T-cell (primary cell): Measurements from ENCODE around the gene APOO. TPM values are rescaled to one million over a fixed set of nuclear protein-coding genes. Genes with fewer than 3 reads are reported as not detected.

ENCODE experiments used
- ATAC-seq, 4 experiments: fragments of 200-7000 bp in 3 of 4; fragments of 150-1000 bp in 1 of 4; cut with Tn5 transposase; replicated peaks in 1 of 4; 1 replicate in 3 of 4; 2 replicates in 1 of 4; pipeline ENCODE4 v1.10.0; 2021; ENCODE audit warnings: moderate library complexity in 3 of 4, mild to moderate bottlenecking in 2 of 4, moderate number of reproducible peaks in 1 of 4
- CTCF ChIA-PET, 2 donors: fragments of 300-600 bp; sonication (Branson Sonifier 250); formaldehyde crosslinking; loops; one replicate each; lab custom pipeline; 2022; ENCODE audit warnings: antibody characterized with exemption in 2 of 2; lab: Charles Lee
- POLR2A ChIA-PET, 2 donors: fragments of 300-600 bp; sonication (Branson Sonifier 250); formaldehyde crosslinking; loops; one replicate each; lab custom pipeline; 2022; ENCODE audit warnings: antibody characterized with exemption in 2 of 2; lab: Charles Lee
- DNase-seq, 35 experiments: peaks; one replicate each; pipeline versions ENCODE4 v3.0.0 to v3.0.0-alpha.2; 2013 to 2023
- H3K27ac ChIP-seq: one replicate; pipeline ENCODE4 v1.5.1; 2013; ENCODE audit warnings: low read length
- H3K27me3 ChIP-seq, 2 experiments: replicated peaks in 1 of 2; 1 replicate in 1 of 2; 2 replicates in 1 of 2; pipeline versions ENCODE4 v1.6.1 to v1.7.0; 2013; ENCODE audit warnings: low read length in 1 of 2, mixed read lengths in 1 of 2; ENCODE audit not compliant: control insufficient read depth in 2 of 2, insufficient read depth in 2 of 2; ENCODE audit errors: extremely low read depth in 1 of 2
- H3K36me3 ChIP-seq, 2 donors: 1 replicate in 1 of 2; 2 replicates in 1 of 2; pipeline versions ENCODE4 v1.6.1 to v1.7.0; 2013; ENCODE audit warnings: low read length in 1 of 2; ENCODE audit not compliant: control insufficient read depth in 2 of 2, insufficient read depth in 1 of 2; ENCODE audit errors: extremely low read depth in 1 of 2
- H3K4me1 ChIP-seq, 2 experiments: 1 replicate in 1 of 2; 2 replicates in 1 of 2; pipeline versions ENCODE4 v1.6.1 to v1.7.0; 2013; ENCODE audit warnings: low read length in 2 of 2, mixed read lengths in 1 of 2; ENCODE audit not compliant: insufficient read depth in 2 of 2, control insufficient read depth in 1 of 2; ENCODE audit errors: extremely low read depth in 1 of 2
- H3K4me3 ChIP-seq, 2 donors: 1 replicate in 1 of 2; 2 replicates in 1 of 2; pipeline versions ENCODE4 v1.5.1 to v1.7.0; 2013; ENCODE audit warnings: mild to moderate bottlenecking in 2 of 2, low read length in 1 of 2, moderate library complexity in 1 of 2; ENCODE audit not compliant: control insufficient read depth in 1 of 2; ENCODE audit errors: extremely low read depth in 1 of 2
- H3K9me3 ChIP-seq: 2 replicates; pipeline ENCODE4 v1.7.0; 2013
- H3K27ac Mint-ChIP-seq, 2 donors: one replicate each; pipeline ENCODE4 v1.8.0; 2020 to 2021; ENCODE audit warnings: mild to moderate bottlenecking in 2 of 2, mixed read lengths in 2 of 2
- H3K27me3 Mint-ChIP-seq, 2 donors: one replicate each; pipeline ENCODE4 v1.8.0; 2021 to 2022; ENCODE audit warnings: mixed read lengths in 2 of 2
- H3K36me3 Mint-ChIP-seq: one replicate; pipeline ENCODE4 v1.8.0; 2021; ENCODE audit warnings: mixed read lengths
- H3K4me1 Mint-ChIP-seq, 3 donors: one replicate each; pipeline ENCODE4 v1.8.0; 2020 to 2022; ENCODE audit warnings: mixed read lengths in 3 of 3, mild to moderate bottlenecking in 1 of 3
- H3K4me3 Mint-ChIP-seq, 3 donors: one replicate each; pipeline ENCODE4 v1.8.0; 2020 to 2022; ENCODE audit warnings: mild to moderate bottlenecking in 3 of 3, mixed read lengths in 3 of 3, moderate library complexity in 3 of 3
- H3K9me3 Mint-ChIP-seq, 3 donors: one replicate each; pipeline ENCODE4 v1.8.0; 2020 to 2022; ENCODE audit warnings: mixed read lengths in 3 of 3
- WGBS: methylation state at CpG from one replicate; pipeline ENCODE4 v1.1.5; 2013; ENCODE audit warnings: missing lambda C conversion rate; ENCODE audit not compliant: insufficient coverage; 5-methylcytosine and 5-hydroxymethylcytosine counted together
- total RNA-seq, 35 experiments: library from RNA in 6 of 35; stranded (reverse) in 6 of 35; fragments of 120-200 nt in 1 of 35; gene quantifications; one replicate each; pipeline versions ENCODE4 v1.2.1 to v1.2.4 and lab custom pipeline; 2013 to 2026

APOO gene
- total RNA-seq, 5 donors from 2014 or later (not counting 1 experiment from before 2014, with no cell fraction given), result 5.2 to 16.5 (median 6.4) TPM

DNA sequence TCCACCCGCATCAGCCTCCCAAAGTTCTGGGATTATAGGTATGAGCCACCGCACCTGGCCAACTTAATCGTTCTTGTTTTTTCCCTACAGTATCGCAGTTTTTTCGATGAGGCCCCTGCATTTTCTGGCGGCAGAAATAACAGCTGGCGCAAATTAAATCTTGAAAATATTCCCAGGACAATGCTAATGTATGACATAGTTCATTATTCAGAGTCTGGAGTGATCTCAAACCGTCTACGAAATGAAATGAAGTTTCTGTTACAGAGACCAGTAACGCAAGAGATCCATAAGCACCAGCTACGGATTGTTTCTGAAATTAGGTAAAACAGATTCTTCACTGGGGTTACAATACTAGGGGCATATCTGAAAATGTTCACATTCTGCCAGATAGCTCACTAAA lies 27.4 kb upstream of the APOO start:
- no peaks in the 10 kb centered on the region for H3K36me3 ChIP-seq
- no peak overlapping the region for H3K4me3 Mint-ChIP-seq
- H3K27ac ChIP-seq, result no peak overlapping the region
- H3K4me3 ChIP-seq, result no peak overlapping the region
- POLR2A ChIA-PET, result no interaction called here
- no peaks in the 10 kb centered on the region for H3K36me3 Mint-ChIP-seq
- H3K27me3 Mint-ChIP-seq, result no peaks in the 10 kb centered on the region
- H3K27me3 ChIP-seq, result no peaks in the 10 kb centered on the region
- H3K4me1 Mint-ChIP-seq, result peaks cover 13 to 20% (median 16%) of the 10 kb centered on the region in 3 donors
- no peaks in the 10 kb centered on the region for H3K9me3 Mint-ChIP-seq
- ATAC-seq (no peak), DNase-seq (no peak)
- WGBS, result 100% methylated on average over 3 of the region's 11 CpGs
- no peak overlapping the region for H3K27ac Mint-ChIP-seq
- CTCF ChIA-PET, result interaction anchor here in 1 of 2 donors (0.6 kb wide), 1 partner anchor 53 kb away, joined by 7 read pairs; no protein-coding TSS in a partner anchor
- H3K9me3 ChIP-seq, result no peaks in the 10 kb centered on the region
- H3K4me1 ChIP-seq, result peaks cover 3 to 4% of the 10 kb centered on the region in 2 experiments

- H3K4me1 ChIP-seq, result peaks cover 3 to 4% of the 10 kb centered on the region in 2 experiments
- DNase-seq (no peak), ATAC-seq (no peak)
- H3K27ac ChIP-seq, result peak overlapping the region; percentile 60
- H3K4me3 ChIP-seq, result no peak overlapping the region
- ChIA-PET CTCF (no interaction called here), POLR2A (no interaction called here)
- Mint-ChIP-seq H3K27ac (peak overlapping the region; percentile 88 to 93), H3K4me3 (no peak overlapping the region), H3K4me1 (peaks cover 13 to 24% (median 16%) of the 10 kb centered on the region in 3 donors), H3K27me3 (no peaks in the 10 kb centered on the region), H3K9me3 (no peaks in the 10 kb centered on the region), H3K36me3 (no peaks in the 10 kb centered on the region)
- no peaks in the 10 kb centered on the region for H3K36me3 ChIP-seq
- no peaks in the 10 kb centered on the region for H3K9me3 ChIP-seq
- H3K27me3 ChIP-seq, result no peaks in the 10 kb centered on the region
- no CpG with 5 or more reads among the region's 1 CpG for WGBS
These were observed 24.3 kb upstream of the APOO start for GRCh38 chrX:23932046-23932445.

DNA sequence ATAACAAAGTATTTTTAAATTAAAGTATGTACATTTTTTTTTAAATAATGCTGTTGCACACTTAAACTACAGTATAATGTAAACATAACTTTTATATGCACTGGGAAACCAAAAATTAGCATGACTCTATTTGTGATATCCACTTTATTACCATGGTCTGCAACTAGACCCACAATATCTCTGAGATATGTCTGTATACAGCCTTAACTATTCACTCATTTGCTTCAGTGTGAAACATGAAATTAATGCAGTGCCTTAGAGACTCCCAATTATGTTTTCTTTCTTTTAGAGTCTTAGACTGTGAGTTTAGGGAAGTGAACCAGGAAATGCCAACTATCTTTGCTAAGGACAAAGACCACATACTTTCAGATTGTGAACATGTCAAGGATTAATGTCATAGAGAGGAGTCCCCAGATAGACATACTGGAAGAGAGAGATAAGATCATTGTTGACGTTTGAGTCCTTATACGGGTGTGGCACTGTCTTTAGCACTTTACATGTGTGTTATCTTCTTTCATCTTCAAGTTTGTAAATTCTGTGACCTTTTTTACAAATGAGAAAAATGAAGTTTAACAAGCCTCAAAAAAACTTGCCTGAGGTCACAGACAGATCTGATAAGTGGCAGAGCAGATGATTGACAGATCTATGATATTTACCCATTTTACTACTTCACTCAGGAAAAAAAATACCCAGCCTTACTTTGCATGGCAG lies 23.3 kb upstream of the APOO start:
- ATAC-seq (peak; percentile 70 to 98 (median 74)), DNase-seq (peak in 1 of 35 experiments; percentile 35)
- Histone ChIP-seq H3K4me1 (peaks cover 3 to 4% of the 10 kb centered on the region in 2 experiments), H3K36me3 (no peaks in the 10 kb centered on the region), H3K27me3 (no peaks in the 10 kb centered on the region), H3K9me3 (no peaks in the 10 kb centered on the region), H3K4me3 (no peak overlapping the region), H3K27ac (peak overlapping the region; percentile 60)
- no peaks in the 10 kb centered on the region for H3K36me3 Mint-ChIP-seq
- H3K9me3 Mint-ChIP-seq, result no peaks in the 10 kb centered on the region
- ChIA-PET CTCF (no interaction called here), POLR2A (no interaction called here)
- no peak overlapping the region for H3K4me3 Mint-ChIP-seq
- H3K4me1 Mint-ChIP-seq, result peaks cover 13 to 24% (median 16%) of the 10 kb centered on the region in 3 donors
- peak overlapping the region; percentile 88 to 93 for H3K27ac Mint-ChIP-seq
- no peaks in the 10 kb centered on the region for H3K27me3 Mint-ChIP-seq
- WGBS, result no CpG with 5 or more reads among the region's 2 CpGs

DNA sequence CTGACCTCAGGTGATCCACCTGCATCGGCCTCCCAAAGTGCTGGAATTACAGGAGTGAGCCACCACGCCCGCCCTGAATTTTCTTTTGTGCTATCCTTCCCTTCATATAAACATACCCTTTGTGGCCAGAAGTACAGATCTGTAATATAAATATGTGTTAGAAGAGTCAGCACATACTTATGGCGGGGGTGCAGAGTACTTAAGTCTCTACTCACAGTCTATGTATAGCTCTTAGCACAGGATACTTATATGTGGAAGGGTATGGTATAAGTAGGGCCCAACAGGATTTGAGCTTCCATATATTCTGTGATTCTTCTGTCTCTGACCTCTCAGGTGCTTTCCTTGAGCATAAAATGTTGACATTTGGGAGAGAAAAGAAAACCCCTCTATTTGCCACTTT lies 18.3 kb upstream of the APOO start:
- WGBS, result no CpG with 5 or more reads among the region's 4 CpGs
- no peaks in the 10 kb centered on the region for H3K4me1 ChIP-seq
- Mint-ChIP-seq H3K4me1 (peaks cover 2 to 6% (median 3%) of the 10 kb centered on the region in 3 donors), H3K36me3 (no peaks in the 10 kb centered on the region), H3K9me3 (no peaks in the 10 kb centered on the region), H3K4me3 (no peak overlapping the region), H3K27me3 (peaks cover 0 to 3% of the 10 kb centered on the region in 2 donors), H3K27ac (no peak overlapping the region)
- DNase-seq (no peak), ATAC-seq (no peak)
- no peaks in the 10 kb centered on the region for H3K9me3 ChIP-seq
- no peak overlapping the region for H3K27ac ChIP-seq
- ChIA-PET POLR2A (no interaction called here), CTCF (no interaction called here)
- H3K27me3 ChIP-seq, result peaks cover 0 to 2% of the 10 kb centered on the region in 2 experiments
- no peaks in the 10 kb centered on the region for H3K36me3 ChIP-seq
- H3K4me3 ChIP-seq, result no peak overlapping the region

DNA sequence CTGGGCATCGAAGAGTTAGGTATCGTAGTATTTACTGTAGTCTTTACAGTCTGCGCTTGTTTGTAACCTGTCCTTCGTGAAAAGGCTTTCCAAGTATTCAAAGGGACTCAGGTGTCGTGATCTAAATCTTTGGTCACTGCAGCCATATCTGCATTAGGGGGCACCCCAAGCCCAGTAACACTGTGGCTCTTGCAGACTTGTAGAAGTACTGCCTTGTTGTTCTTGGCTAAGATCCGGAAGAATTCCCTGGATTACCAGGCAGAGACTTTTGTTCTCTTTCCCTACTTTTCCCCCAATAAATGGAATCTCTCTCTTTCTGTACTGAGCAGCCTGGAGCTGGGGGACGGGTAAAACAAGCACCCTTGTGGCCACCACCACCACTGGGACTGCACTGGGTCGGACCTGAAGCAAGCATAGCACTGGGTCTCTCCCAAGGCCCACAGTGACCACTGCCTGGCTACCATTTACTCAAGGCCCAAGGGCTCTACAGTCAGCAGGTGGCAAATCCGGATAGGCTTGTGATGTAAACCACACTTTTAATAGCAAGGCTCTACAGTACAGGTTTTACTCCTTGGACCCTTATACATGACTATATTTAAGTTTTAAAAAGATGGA lies 12.1 kb upstream of the APOO start:
- no peak overlapping the region for H3K27ac Mint-ChIP-seq
- no peak overlapping the region for H3K4me3 Mint-ChIP-seq
- DNase-seq (no peak), ATAC-seq (no peak)
- Histone ChIP-seq H3K9me3 (no peaks in the 10 kb centered on the region), H3K36me3 (no peaks in the 10 kb centered on the region), H3K27ac (no peak overlapping the region), H3K4me3 (no peak overlapping the region), H3K4me1 (no peaks in the 10 kb centered on the region), H3K27me3 (peaks cover 0 to 2% of the 10 kb centered on the region in 2 experiments)
- peaks cover 0 to 7% of the 10 kb centered on the region in 2 donors for H3K27me3 Mint-ChIP-seq
- H3K36me3 Mint-ChIP-seq, result no peaks in the 10 kb centered on the region
- H3K9me3 Mint-ChIP-seq, result peaks cover 0 to 4% (median 3%) of the 10 kb centered on the region in 3 donors
- 82% methylated on average over 5 of the region's 9 CpGs for WGBS
- ChIA-PET POLR2A (no interaction called here), CTCF (no interaction called here)
- peaks cover 0 to 2% (median 0%) of the 10 kb centered on the region in 3 donors for H3K4me1 Mint-ChIP-seq

DNA sequence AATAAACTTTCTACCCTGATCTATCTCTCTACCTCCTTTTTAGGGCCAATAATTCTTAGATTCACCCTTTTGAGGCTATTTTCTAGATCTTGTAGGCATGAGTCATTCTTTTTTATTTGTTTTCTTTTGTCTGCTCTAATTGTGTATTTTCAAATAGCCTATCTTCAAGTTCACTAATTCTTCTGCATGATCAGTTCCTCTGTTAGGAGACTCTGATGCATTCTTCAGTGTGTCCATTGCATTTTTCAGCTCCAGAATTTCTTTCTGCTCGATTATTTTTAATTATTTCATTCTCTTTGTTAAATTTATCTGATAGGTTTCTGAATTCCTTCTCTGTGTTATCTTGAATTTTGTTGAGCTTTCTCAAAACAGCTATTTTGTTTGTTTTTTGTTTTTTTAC lies 11.4 kb upstream of the APOO start:
- Histone ChIP-seq H3K4me3 (no peak overlapping the region), H3K36me3 (no peaks in the 10 kb centered on the region), H3K27me3 (peaks cover 0 to 2% of the 10 kb centered on the region in 2 experiments), H3K4me1 (no peaks in the 10 kb centered on the region), H3K9me3 (no peaks in the 10 kb centered on the region), H3K27ac (no peak overlapping the region)
- no peaks in the 10 kb centered on the region for H3K36me3 Mint-ChIP-seq
- ChIA-PET CTCF (no interaction called here), POLR2A (no interaction called here)
- H3K4me1 Mint-ChIP-seq, result peaks cover 0 to 2% (median 0%) of the 10 kb centered on the region in 3 donors
- H3K9me3 Mint-ChIP-seq, result peaks cover 0 to 4% (median 3%) of the 10 kb centered on the region in 3 donors
- ATAC-seq, result no peak
- H3K27ac Mint-ChIP-seq, result no peak overlapping the region
- WGBS, result no CpG with 5 or more reads among the region's 1 CpG
- peaks cover 0 to 7% of the 10 kb centered on the region in 2 donors for H3K27me3 Mint-ChIP-seq
- H3K4me3 Mint-ChIP-seq, result no peak overlapping the region
- no peak for DNase-seq
